ENCODE results near the gene CFAP74.

DNA sequence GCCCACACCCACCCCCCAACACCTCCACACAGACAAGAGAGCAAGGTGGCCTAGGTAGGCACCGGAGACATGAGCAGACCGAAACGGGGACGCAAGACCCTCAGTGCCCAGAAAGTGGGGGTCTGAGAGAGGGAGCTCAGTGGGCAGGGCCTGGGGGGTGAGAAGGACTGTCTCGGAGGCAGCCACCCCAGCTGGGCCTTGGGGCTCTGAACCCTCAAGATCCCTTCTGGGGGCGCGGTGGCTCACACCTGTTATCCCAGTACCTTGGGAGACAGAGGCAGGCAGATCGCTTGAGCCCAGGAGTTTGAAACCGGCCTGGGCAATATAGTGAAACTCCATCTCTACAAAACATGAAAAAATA, 103.6 kb downstream of the CFAP74 start:
- TF ChIP-seq GATA2 (IDR thresholded peaks at IDR 0.05; ENCODE audit: low read depth, low read length) (no peak), GATA3 (IDR thresholded peaks at IDR 0.05; ENCODE audit: low read depth, low read length) (no peak)
